ENCODE results near the gene USP34.
"Not testable (repeated sequence)": the region's sequence is repeated elsewhere in the genome, so short reads cannot be mapped to it uniquely, and the experiment has no call there.

The USP34 gene

DNA sequence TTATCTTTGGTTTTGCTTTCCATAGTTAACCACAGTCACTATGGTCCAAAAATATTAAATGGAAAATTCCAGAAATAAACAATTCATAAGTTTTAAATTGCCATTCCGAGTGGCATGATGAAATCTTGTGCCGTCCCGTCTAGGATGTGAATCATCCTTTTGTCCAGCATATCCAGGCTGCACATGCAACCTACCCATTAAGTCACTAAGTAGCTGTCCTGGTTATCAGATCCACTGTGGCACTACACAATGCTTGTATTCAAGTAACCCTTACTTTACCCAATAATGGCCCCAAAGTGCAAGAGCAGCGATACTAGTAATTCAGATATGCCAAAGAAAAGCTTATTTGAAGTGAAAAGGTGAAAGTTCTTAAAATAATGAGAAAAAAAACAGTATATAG lies 10.7 kb downstream of the USP34 start:
- no peak for DNase-seq (ENCODE audit: low spot score)

- no peak for DNase-seq (ENCODE audit: low spot score)
Measured at GRCh38 chr2:61456746-61457420, 14.0 kb downstream of the USP34 start.

GRCh38 chr2:61456070-61456745 lies 14.7 kb downstream of the USP34 start:
- DNase-seq (ENCODE audit: low spot score), result no peak

DNA sequence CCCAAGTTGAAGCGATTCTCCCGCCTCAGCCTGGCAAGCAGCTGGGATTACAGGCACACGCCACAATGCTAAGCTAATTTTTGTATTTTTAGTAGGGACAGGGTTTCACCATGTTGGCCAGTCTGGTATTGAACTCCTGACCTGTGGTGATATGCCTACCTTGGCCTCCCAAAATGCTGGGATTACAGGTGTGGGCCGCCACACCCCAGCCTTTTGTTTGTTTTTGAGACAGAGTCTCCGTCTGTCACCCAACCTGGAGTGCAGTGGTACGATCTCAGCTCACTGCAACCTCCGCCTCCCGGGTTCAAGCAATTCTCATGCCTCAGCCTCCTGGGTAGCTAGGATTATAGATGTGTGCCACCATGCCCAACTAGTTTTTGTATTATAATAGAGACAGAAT lies 15.9 kb downstream of the USP34 start:
- not testable (repeated sequence) for DNase-seq (ENCODE audit: low spot score)

- DNase-seq (ENCODE audit: low spot score), result no peak
Measured at GRCh38 chr2:61454383-61454782, 16.5 kb downstream of the USP34 start.

- DNase-seq (ENCODE audit: low spot score), result no peak
Measured at GRCh38 chr2:61452392-61452791, 18.5 kb downstream of the USP34 start.

GRCh38 chr2:61451178-61451577 lies 19.7 kb downstream of the USP34 start:
- no peak for DNase-seq (ENCODE audit: low spot score)

DNA sequence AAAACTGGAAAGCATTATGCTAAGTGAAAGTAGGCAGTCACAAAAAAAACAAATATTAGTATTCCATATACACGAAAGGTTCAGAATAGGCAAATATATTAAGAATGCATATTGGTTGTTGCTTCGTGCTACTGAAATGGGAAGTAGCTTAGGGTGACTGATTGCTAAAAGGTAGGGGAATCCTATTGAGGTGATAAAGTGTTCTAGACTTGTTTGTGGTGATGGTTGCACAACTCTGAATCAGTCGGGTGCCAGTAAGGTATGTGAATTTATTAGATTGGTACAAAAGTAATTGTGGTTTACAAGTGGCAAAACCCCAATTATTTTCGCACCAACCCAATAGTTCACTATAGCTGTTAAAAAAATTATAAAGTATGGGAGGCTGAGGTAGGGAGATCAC lies 20.7 kb downstream of the USP34 start:
- no peak for DNase-seq (ENCODE audit: low spot score)

GRCh38 chr2:61448229-61448628 lies 22.7 kb downstream of the USP34 start:
- DNase-seq (ENCODE audit: low spot score), result no peak

DNA sequence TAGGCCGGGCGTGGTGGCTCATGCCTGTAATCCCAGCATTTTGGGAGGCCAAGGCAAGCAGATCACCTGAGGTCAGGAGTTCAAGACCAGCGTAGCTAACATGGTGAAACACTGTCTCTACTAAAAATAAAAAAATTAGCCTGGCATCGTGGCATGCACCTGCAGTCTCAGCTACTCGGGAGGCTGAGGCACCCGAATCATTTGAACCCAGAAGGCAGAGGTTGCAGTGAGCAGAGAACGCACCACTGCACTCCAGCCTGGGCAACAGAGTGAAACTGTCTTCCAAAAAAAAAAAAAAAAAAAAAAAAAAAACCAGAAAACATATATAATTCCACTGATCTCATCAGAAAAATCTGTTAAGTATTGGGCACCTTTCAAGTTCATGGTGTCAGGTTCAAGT lies 23.9 kb downstream of the USP34 start:
- DNase-seq (ENCODE audit: low spot score), result not testable (repeated sequence)

- peak; percentile 80 for DNase-seq (ENCODE audit: low spot score)
Measured at GRCh38 chr2:61443342-61444041, 27.4 kb downstream of the USP34 start.

GRCh38 chr2:61439241-61440002 lies 31.5 kb downstream of the USP34 start:
- no peak for DNase-seq (ENCODE audit: low spot score)

GRCh38 chr2:61438670-61439069 lies 32.2 kb downstream of the USP34 start:
- no peak for DNase-seq (ENCODE audit: low spot score)

DNA sequence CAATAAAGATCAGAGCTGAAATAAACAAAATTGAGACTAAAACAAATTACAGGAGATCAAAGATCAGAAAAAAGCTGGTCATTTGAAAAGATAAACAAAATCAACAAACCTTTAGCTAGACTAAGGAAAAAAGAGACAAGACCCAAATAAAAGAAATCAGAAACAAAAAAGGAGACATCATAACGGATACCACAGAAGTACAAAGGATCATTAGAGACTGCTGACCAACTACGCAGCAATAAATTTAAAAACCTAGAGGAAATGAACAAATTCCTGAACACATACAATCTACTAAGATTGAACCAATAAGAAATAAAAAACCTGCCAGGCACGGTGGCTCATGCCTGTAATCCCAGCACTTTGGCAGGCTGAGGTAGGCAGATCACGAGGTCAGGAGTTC lies 33.7 kb downstream of the USP34 start:
- no peak for DNase-seq (ENCODE audit: low spot score)

- DNase-seq (ENCODE audit: low spot score), result no peak
Measured at GRCh38 chr2:61436092-61436491, 34.8 kb downstream of the USP34 start.

DNA sequence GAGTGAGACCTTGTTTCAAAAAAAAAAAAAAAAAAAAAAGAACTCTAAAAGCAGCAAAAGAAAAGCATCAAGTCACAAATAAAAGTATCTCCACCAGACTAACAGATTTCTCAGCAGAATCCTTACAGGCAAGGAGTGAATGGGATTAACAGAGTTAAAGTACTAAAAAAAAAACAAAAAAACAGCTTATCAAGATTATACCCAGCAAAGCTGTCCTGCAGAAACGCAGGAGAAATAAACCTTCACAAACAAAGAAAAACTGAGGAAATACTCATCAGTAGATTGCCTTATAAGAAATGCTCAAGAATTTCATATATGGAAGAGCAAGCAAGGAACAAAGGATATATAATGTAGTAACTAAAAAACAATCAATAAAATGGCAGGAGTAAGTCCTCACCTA lies 35.6 kb downstream of the USP34 start:
- no peak for DNase-seq (ENCODE audit: low spot score)

GRCh38 chr2:61434314-61434713 lies 36.6 kb downstream of the USP34 start:
- DNase-seq (ENCODE audit: low spot score), result no peak

DNA sequence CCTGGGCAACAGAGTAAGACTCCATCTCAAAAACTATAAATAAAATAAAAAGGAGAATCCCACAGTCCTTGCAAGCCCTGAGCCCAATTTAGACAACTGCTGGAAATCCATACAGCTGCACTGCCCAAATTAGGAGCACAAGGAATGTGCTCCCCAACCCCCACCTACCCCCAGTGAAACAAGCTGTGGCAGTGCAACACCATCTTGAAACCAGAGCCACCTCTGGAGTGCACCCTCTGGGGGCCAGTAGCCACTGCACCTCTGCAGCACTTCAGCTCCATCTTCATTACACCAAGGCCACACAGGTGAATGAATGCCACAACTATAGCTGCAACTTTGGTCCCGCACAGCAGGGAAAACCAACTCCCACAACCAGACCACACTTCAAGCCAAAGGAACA lies 37.3 kb downstream of the USP34 start:
- no peak for DNase-seq (ENCODE audit: low spot score)

- peak; percentile 33 for DNase-seq (ENCODE audit: low spot score)
Measured at GRCh38 chr2:61432990-61433389, 37.9 kb downstream of the USP34 start.

DNA sequence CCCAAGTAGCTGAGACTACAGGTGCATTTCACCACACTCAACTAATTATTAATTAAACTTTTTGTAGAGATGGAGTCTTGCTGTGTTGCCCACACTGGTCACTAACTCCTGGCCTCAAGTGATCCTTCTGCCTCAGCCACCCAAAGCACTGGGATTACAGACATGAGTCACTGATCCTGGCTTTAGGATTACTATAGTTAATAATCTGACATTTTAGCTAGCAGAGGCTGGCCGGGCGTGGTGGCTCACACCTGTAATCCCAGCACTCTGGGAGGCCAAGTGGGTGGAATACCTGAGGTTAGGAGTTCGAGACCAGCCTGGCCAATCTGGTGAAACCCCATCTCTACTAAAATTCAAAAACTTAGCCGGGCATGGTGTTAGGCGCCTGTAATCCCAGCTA lies 39.5 kb downstream of the USP34 start:
- DNase-seq (ENCODE audit: low spot score), result no peak

DNA sequence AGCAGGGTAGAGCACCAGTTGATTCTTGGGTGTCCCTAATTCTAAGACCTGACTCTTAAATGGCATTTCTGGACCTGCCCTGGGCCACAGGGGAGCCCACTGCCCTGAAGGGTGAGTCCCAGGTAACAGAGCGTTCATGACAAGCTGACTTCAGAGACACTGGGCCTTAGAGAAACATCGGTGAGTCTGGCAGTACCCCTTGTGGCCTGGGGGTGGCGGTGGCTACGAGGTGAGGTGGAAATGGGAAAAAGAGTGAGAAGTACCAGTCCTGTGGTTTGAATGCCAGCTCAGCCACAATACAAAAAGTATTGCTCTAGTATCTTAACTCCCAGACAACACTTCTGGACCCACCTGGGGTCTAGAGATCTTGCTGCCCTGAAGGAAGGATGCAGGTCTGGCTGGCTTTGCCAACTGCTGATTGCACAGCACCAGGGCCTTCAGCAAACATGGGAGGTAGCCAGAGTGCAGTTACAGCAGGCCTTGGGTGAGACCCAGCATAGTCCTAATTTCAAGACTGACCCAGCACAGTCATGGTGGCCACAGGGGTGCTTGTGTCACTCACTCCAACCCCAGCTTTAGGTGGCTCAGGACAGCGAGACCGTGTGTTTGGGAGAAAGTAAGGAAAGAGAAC lies 44.5 kb downstream of the USP34 start:
- peak; percentile 37 for DNase-seq (ENCODE audit: low spot score)

DNA sequence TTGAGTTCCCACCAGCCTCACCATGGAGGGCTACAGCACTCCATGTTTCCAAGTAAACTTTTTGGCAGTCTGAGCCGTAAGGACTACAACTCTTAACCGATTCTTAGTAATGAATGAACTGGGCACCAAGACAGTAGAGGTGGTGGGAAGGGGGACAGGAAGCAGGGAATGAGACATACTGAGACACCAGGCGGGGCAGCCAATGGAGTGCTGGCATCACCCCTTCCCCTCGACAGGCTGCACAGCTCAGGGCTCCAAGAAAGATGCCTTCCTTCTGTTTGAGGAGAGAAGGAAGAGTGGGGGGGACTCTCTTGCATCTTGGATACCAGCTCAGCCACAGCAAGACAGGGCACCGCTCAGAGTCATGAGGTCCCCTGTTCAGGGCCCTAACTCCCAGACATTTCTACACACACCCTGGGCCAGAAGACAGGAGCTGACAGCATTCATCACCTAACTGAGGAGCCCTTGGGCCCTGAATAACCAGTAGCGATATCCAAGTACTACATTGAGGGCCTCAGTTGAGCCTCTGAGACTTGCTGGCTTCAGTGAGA lies 45.2 kb downstream of the USP34 start:
- DNase-seq (ENCODE audit: low spot score), result no peak

All from LoVo (cell line).